Activated B cell treated with CpG ODN at 0.5 μM for 24 hours (primary cell): ENCODE measurements around the gene GPRC6A. TPM values are rescaled to one million over a fixed set of nuclear protein-coding genes. Genes with fewer than 3 reads are reported as not detected.

Experiments
- ATAC-seq: fragments of 200-7000 bp; cut with Tn5 transposase; one replicate; pipeline ENCODE4 v1.10.0; 2021; ENCODE audit warnings: low read depth, mild to moderate bottlenecking, moderate library complexity
- CTCF ChIA-PET: fragments of 350-600 bp; sonication (Branson Sonifier 250); formaldehyde crosslinking; loops from one replicate; lab custom pipeline; 2021; ENCODE audit warnings: antibody characterized with exemption; lab: Charles Lee
- POLR2A ChIA-PET: fragments of 350-600 bp; sonication (Branson Sonifier 250); formaldehyde crosslinking; loops from one replicate; lab custom pipeline; 2021; ENCODE audit warnings: antibody characterized with exemption; lab: Charles Lee
- DNase-seq: peaks from one replicate; pipeline ENCODE4 v3.0.0; 2022
- H3K27ac Mint-ChIP-seq: one replicate; pipeline ENCODE4 v1.8.0; 2020; ENCODE audit warnings: mixed read lengths
- H3K27me3 Mint-ChIP-seq: one replicate; pipeline ENCODE4 v1.8.0; 2021; ENCODE audit warnings: mixed read lengths
- H3K36me3 Mint-ChIP-seq: one replicate; pipeline ENCODE4 v1.8.0; 2021; ENCODE audit warnings: low read depth, mixed read lengths
- H3K4me1 Mint-ChIP-seq: one replicate; pipeline ENCODE4 v1.8.0; 2021; ENCODE audit warnings: mixed read lengths
- H3K4me3 Mint-ChIP-seq: one replicate; pipeline ENCODE4 v1.8.0; 2020; ENCODE audit warnings: mild to moderate bottlenecking, mixed read lengths
- H3K9me3 Mint-ChIP-seq: one replicate; pipeline ENCODE4 v1.8.0; 2020; ENCODE audit warnings: mixed read lengths
- intact Hi-C: fragments of 100-400 bp; cut with micrococcal nuclease; formaldehyde crosslinking; loops from one replicate; pipeline ENCODE4 v1.15.1; 2024
- total RNA-seq: library from RNA; stranded (reverse); gene quantifications from 2 replicates; pipeline ENCODE4 v1.2.3, GENCODE V29; 2022
- TF ChIP-seq, protein P1 (sequence below): fragments of 200-600 bp; IDR thresholded peaks from one replicate; pipeline ENCODE4 v1.8.0; 2022; ENCODE audit warnings: antibody characterized with exemption, mild to moderate bottlenecking

Gene GPRC6A
- total RNA-seq, 1 donor from 2014 or later = not detected

DNA sequence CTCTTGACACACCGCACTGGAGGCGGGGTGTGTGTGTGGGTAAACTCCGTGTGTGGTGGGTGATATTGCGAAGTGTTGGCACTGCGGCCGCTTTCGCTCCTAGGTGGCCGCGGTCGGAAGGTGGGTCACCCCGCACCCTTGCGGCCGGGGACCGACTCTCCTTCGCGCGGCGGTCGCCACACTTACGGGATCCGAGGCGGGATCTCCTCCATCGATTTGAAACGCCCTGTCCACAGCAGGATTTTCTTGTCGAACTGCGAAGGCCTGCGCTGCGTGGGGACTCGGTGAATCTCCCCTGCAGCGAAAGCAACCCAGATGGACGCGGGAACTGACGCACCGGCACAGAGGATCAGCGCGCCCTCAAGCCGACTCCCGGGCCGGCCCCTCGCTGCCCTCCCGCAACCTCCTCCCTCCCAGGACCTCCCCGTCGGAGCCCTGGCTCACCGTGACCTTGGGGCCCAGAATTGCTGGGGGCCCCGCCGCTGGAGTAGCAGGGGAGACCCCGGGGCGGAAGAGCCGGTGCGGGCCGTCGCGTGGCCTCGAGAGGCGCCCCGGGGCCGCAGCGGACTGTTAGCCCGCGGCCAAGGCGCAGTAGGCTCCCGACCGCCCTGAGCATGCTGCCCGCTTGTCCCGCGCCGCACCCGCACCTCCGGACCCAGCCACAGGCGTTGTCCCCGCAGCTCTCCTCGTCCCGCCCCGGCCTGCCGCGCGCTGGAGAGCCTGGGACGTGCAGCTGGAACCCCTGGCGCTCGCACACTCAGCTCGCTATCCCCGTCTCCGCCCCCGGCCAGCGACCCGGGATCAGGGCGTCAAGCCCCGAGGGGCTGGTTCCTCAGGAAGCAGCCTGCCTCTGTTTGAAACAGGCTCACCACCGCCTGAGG lies 63.7 kb downstream of the GPRC6A start, which contains the start of gene FAM162B:
FAM162B (minus strand) TSS at position 759 of the 881 bp plus-strand sequence; CDS start at position 616, 143 bp downstream.
- CTCF ChIA-PET = no interaction called here

DNA sequence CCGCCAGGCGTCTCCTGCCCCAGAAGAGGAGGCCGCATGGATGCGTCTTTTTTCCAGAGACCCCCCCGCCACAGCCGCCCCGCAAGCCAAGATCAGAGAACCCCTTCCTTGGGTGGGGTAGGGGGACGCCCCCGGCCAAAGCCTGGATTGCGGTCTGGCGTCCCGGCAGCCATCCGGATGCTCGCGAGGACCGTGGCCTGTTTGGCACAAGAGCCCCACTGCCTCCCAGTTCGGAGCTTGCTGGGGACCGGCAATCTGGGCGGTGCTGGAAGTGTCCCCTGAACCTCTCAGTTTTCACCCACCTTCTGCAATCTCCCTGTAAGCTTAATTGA lies 64.3 kb downstream of the GPRC6A start:
- POLR2A ChIA-PET = no interaction called here
- TF ChIP-seq, protein P1, sequence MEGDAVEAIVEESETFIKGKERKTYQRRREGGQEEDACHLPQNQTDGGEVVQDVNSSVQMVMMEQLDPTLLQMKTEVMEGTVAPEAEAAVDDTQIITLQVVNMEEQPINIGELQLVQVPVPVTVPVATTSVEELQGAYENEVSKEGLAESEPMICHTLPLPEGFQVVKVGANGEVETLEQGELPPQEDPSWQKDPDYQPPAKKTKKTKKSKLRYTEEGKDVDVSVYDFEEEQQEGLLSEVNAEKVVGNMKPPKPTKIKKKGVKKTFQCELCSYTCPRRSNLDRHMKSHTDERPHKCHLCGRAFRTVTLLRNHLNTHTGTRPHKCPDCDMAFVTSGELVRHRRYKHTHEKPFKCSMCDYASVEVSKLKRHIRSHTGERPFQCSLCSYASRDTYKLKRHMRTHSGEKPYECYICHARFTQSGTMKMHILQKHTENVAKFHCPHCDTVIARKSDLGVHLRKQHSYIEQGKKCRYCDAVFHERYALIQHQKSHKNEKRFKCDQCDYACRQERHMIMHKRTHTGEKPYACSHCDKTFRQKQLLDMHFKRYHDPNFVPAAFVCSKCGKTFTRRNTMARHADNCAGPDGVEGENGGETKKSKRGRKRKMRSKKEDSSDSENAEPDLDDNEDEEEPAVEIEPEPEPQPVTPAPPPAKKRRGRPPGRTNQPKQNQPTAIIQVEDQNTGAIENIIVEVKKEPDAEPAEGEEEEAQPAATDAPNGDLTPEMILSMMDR = no peak
- H3K4me3 Mint-ChIP-seq = peak overlapping the region; percentile 41
- DNase-seq (no peak), ATAC-seq (no peak)
- H3K9me3 Mint-ChIP-seq = no peaks in the 10 kb centered on the region
- H3K4me1 Mint-ChIP-seq = peaks cover 10% of the 10 kb centered on the region
- no peak overlapping the region for H3K27ac Mint-ChIP-seq
- CTCF ChIA-PET = no interaction called here
- H3K36me3 Mint-ChIP-seq = no peaks in the 10 kb centered on the region
- intact Hi-C loops = no loop called here
- peaks cover 40% of the 10 kb centered on the region for H3K27me3 Mint-ChIP-seq

More for the DNA sequence above, 63.7 kb downstream of the GPRC6A start, which contains the start of gene FAM162B:
- intact Hi-C loops = no loop called here
- DNase-seq = no peak
- ATAC-seq = no peak
- Mint-ChIP-seq H3K27ac (no peak within 1 kb of the TSS), H3K4me3 (peak within 1 kb of the TSS; percentile 60), H3K4me1 (peaks cover 10% of the 10 kb centered on the region), H3K27me3 (peaks cover 36% of the 10 kb centered on the region), H3K9me3 (no peaks in the 10 kb centered on the region), H3K36me3 (no peaks in the 10 kb centered on the region)
- POLR2A ChIA-PET = no interaction called here
- TF ChIP-seq, protein P1 = no peak

DNA sequence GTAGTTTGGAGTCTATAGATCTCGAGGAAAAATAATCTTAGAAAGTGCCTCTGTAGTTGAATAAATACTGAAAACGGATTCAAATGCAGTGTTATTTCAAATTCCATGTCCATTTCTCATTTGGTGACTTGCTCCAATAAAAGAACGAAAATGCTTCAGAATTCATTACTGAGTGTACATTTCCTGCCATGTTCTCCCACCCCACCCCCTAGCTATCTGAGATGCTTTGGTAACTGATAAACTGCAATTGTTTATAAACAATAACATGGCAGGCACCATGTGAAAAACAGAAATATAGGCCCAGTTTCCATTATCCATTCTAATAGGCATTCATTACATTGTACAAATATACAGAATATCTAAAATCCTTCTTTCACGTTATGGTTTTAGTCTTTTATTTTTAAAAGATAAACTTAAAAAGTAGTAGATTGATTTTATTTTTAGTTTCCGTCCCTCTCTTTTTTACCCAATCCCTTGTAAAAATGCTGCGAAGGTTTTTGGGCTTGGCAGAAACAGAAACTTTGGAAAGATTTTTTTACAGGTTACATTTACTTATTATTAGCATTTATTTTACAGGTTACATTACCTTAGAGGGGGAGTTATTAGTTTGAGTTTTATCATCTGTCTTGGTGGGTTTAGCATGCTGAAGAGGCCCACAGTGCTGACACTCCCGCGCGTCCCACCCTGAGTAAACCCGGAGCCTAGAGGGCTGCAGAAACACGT lies 64.8 kb downstream of the GPRC6A start:
- ATAC-seq = no peak
- ChIA-PET CTCF (no interaction called here), POLR2A (no interaction called here)
- H3K27ac Mint-ChIP-seq = no peak overlapping the region
- no peaks in the 10 kb centered on the region for H3K36me3 Mint-ChIP-seq
- no peak for DNase-seq
- H3K4me1 Mint-ChIP-seq = peaks cover 10% of the 10 kb centered on the region
- H3K4me3 Mint-ChIP-seq = no peak overlapping the region
- no peaks in the 10 kb centered on the region for H3K9me3 Mint-ChIP-seq
- TF ChIP-seq, protein P1 = no peak
- intact Hi-C loops = no loop called here
- H3K27me3 Mint-ChIP-seq = peaks cover 40% of the 10 kb centered on the region

DNA sequence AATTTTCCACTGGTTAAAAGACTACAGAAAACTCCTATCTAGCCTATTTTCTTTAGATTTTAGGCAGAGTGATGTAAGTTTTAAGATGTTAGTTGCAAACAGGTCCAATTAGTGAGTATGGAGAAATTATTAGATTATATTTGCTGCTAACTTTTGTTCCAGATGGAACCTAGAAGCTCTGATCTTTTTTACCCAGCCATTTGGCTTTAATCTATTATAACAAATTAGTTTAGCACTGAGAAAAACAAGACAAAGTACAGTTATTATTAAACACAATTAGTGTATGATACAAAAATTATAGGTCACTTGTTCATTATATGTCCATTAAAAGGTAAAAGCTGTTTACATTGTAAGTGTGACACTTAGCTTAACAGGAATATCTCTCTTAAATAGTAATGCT lies 65.8 kb downstream of the GPRC6A start:
- peaks cover 36% of the 10 kb centered on the region for H3K27me3 Mint-ChIP-seq
- peaks cover 10% of the 10 kb centered on the region for H3K4me1 Mint-ChIP-seq
- intact Hi-C loops = no loop called here
- H3K36me3 Mint-ChIP-seq = no peaks in the 10 kb centered on the region
- ATAC-seq (no peak), DNase-seq (no peak)
- H3K4me3 Mint-ChIP-seq = no peak overlapping the region
- POLR2A ChIA-PET = no interaction called here
- TF ChIP-seq, protein P1 = no peak
- H3K27ac Mint-ChIP-seq = no peak overlapping the region
- CTCF ChIA-PET = no interaction called here
- H3K9me3 Mint-ChIP-seq = no peaks in the 10 kb centered on the region

DNA sequence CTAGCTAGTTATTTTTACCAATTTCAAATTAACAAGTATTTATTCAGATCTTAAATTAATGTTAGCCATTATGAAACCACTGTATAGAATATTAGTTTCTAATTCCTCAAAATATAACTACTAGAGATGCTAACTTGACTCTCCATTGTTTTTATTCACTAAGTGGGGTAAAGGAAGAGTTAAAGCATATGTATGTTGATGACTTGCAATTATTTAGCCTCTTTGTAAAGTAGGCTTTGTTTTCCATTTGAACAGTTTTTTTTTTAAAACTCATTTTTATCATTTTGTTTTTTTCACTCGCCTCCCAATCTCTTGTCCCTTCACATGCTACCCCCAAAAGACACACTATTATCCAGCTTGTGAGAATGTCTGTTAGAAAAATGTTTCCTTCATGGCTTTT lies 66.6 kb downstream of the GPRC6A start:
- ATAC-seq (no peak), DNase-seq (no peak)
- Mint-ChIP-seq H3K27ac (no peak overlapping the region), H3K9me3 (no peaks in the 10 kb centered on the region), H3K36me3 (no peaks in the 10 kb centered on the region), H3K4me1 (peaks cover 10% of the 10 kb centered on the region), H3K27me3 (peaks cover 32% of the 10 kb centered on the region), H3K4me3 (no peak overlapping the region)
- ChIA-PET CTCF (no interaction called here), POLR2A (no interaction called here)
- intact Hi-C loops = no loop called here
- TF ChIP-seq, protein P1 = no peak
